Measurements from ENCODE around the gene OPRM1. TPM values are rescaled to one million over a fixed set of nuclear protein-coding genes. Genes with fewer than 3 reads are reported as not detected.

Gene OPRM1
- not detected for total RNA-seq

- Histone ChIP-seq H3K4me1 (ENCODE audit: insufficient read depth, low read length) (no peaks in the 10 kb centered on the region), H3K9me3 (ENCODE audit: low read depth, low read length) (no peaks in the 10 kb centered on the region), H3K27me3 (ENCODE audit: insufficient read depth, low read length) (peaks cover 7% of the 10 kb centered on the region), H3K4me3 (ENCODE audit: low read length) (no peak within 1 kb of the TSS)
Observed at GRCh38 chr6:154039231-154039842, at the start of gene OPRM1. TSS of gene OPRM1 (plus strand) at chr6:154039240. CDS start at chr6:154039545, 305 bp downstream.

GRCh38 chr6:153989989-153990388 lies 49.1 kb upstream of the OPRM1 start:
- Histone ChIP-seq H3K4me3 (ENCODE audit: low read length) (no peak overlapping the region), H3K9me3 (ENCODE audit: low read depth, low read length) (no peaks in the 10 kb centered on the region), H3K4me1 (ENCODE audit: insufficient read depth, low read length) (no peaks in the 10 kb centered on the region), H3K27me3 (ENCODE audit: insufficient read depth, low read length) (no peaks in the 10 kb centered on the region)

GRCh38 chr6:153994004-153994403 lies 45.0 kb upstream of the OPRM1 start:
- Histone ChIP-seq H3K9me3 (ENCODE audit: low read depth, low read length) (no peaks in the 10 kb centered on the region), H3K4me1 (ENCODE audit: insufficient read depth, low read length) (no peaks in the 10 kb centered on the region), H3K4me3 (ENCODE audit: low read length) (no peak overlapping the region), H3K27me3 (ENCODE audit: insufficient read depth, low read length) (no peaks in the 10 kb centered on the region)

GRCh38 chr6:153994811-153995210 lies 44.2 kb upstream of the OPRM1 start:
- no peaks in the 10 kb centered on the region for H3K27me3 ChIP-seq (ENCODE audit: insufficient read depth, low read length)
- no peak overlapping the region for H3K4me3 ChIP-seq (ENCODE audit: low read length)
- no peaks in the 10 kb centered on the region for H3K4me1 ChIP-seq (ENCODE audit: insufficient read depth, low read length)
- no peaks in the 10 kb centered on the region for H3K9me3 ChIP-seq (ENCODE audit: low read depth, low read length)

- no peak overlapping the region for H3K4me3 ChIP-seq (ENCODE audit: low read length)
- no peaks in the 10 kb centered on the region for H3K4me1 ChIP-seq (ENCODE audit: insufficient read depth, low read length)
Observed at GRCh38 chr6:153997221-153997620, 41.8 kb upstream of the OPRM1 start.

GRCh38 chr6:154001494-154002285 lies 37.4 kb upstream of the OPRM1 start:
- no peaks in the 10 kb centered on the region for H3K4me1 ChIP-seq (ENCODE audit: insufficient read depth, low read length)
- no peak overlapping the region for H3K4me3 ChIP-seq (ENCODE audit: low read length)
- no peaks in the 10 kb centered on the region for H3K9me3 ChIP-seq (ENCODE audit: low read depth, low read length)
- no peaks in the 10 kb centered on the region for H3K27me3 ChIP-seq (ENCODE audit: insufficient read depth, low read length)

More at GRCh38 chr6:153997221-153997620, 41.8 kb upstream of the OPRM1 start:
- Histone ChIP-seq H3K27me3 (ENCODE audit: insufficient read depth, low read length) (no peaks in the 10 kb centered on the region), H3K9me3 (ENCODE audit: low read depth, low read length) (no peaks in the 10 kb centered on the region)

GRCh38 chr6:154002894-154003293 lies 36.1 kb upstream of the OPRM1 start:
- H3K4me3 ChIP-seq (ENCODE audit: low read length): no peak overlapping the region
- H3K4me1 ChIP-seq (ENCODE audit: insufficient read depth, low read length): no peaks in the 10 kb centered on the region
- H3K27me3 ChIP-seq (ENCODE audit: insufficient read depth, low read length): no peaks in the 10 kb centered on the region
- no peaks in the 10 kb centered on the region for H3K9me3 ChIP-seq (ENCODE audit: low read depth, low read length)

- H3K27me3 ChIP-seq (ENCODE audit: insufficient read depth, low read length): no peaks in the 10 kb centered on the region
- no peaks in the 10 kb centered on the region for H3K9me3 ChIP-seq (ENCODE audit: low read depth, low read length)
- H3K4me3 ChIP-seq (ENCODE audit: low read length): no peak overlapping the region
- H3K4me1 ChIP-seq (ENCODE audit: insufficient read depth, low read length): no peaks in the 10 kb centered on the region
Observed at GRCh38 chr6:154010371-154010770, 28.7 kb upstream of the OPRM1 start.

- no peaks in the 10 kb centered on the region for H3K4me1 ChIP-seq (ENCODE audit: insufficient read depth, low read length)
Observed at GRCh38 chr6:154012852-154013251, 26.2 kb upstream of the OPRM1 start.

GRCh38 chr6:154017786-154018185 lies 21.3 kb upstream of the OPRM1 start:
- H3K4me3 ChIP-seq (ENCODE audit: low read length): no peak overlapping the region
- H3K27me3 ChIP-seq (ENCODE audit: insufficient read depth, low read length): no peaks in the 10 kb centered on the region
- H3K4me1 ChIP-seq (ENCODE audit: insufficient read depth, low read length): no peaks in the 10 kb centered on the region

More at GRCh38 chr6:154012852-154013251, 26.2 kb upstream of the OPRM1 start:
- H3K27me3 ChIP-seq (ENCODE audit: insufficient read depth, low read length): no peaks in the 10 kb centered on the region
- no peaks in the 10 kb centered on the region for H3K9me3 ChIP-seq (ENCODE audit: low read depth, low read length)
- no peak overlapping the region for H3K4me3 ChIP-seq (ENCODE audit: low read length)

GRCh38 chr6:154030646-154031045 lies 8.4 kb upstream of the OPRM1 start:
- no peaks in the 10 kb centered on the region for H3K9me3 ChIP-seq (ENCODE audit: low read depth, low read length)
- no peaks in the 10 kb centered on the region for H3K27me3 ChIP-seq (ENCODE audit: insufficient read depth, low read length)
- H3K4me1 ChIP-seq (ENCODE audit: insufficient read depth, low read length): no peaks in the 10 kb centered on the region
- H3K4me3 ChIP-seq (ENCODE audit: low read length): no peak overlapping the region

More at GRCh38 chr6:154017786-154018185, 21.3 kb upstream of the OPRM1 start:
- no peaks in the 10 kb centered on the region for H3K9me3 ChIP-seq (ENCODE audit: low read depth, low read length)

- Histone ChIP-seq H3K4me3 (ENCODE audit: low read length) (no peak overlapping the region), H3K9me3 (ENCODE audit: low read depth, low read length) (no peaks in the 10 kb centered on the region), H3K27me3 (ENCODE audit: insufficient read depth, low read length) (peaks cover 7% of the 10 kb centered on the region), H3K4me1 (ENCODE audit: insufficient read depth, low read length) (no peaks in the 10 kb centered on the region)
Observed at GRCh38 chr6:154041001-154041400, 2.0 kb downstream of the OPRM1 start.

- Histone ChIP-seq H3K4me1 (ENCODE audit: insufficient read depth, low read length) (no peaks in the 10 kb centered on the region), H3K4me3 (ENCODE audit: low read length) (no peak overlapping the region), H3K9me3 (ENCODE audit: low read depth, low read length) (no peaks in the 10 kb centered on the region), H3K27me3 (ENCODE audit: insufficient read depth, low read length) (no peaks in the 10 kb centered on the region)
Observed at GRCh38 chr6:154053141-154053540, 14.1 kb downstream of the OPRM1 start.

- Histone ChIP-seq H3K9me3 (ENCODE audit: low read depth, low read length) (no peaks in the 10 kb centered on the region), H3K4me1 (ENCODE audit: insufficient read depth, low read length) (no peaks in the 10 kb centered on the region), H3K4me3 (ENCODE audit: low read length) (no peak overlapping the region), H3K27me3 (ENCODE audit: insufficient read depth, low read length) (no peaks in the 10 kb centered on the region)
Observed at GRCh38 chr6:154056536-154056935, 17.5 kb downstream of the OPRM1 start.

- Histone ChIP-seq H3K4me1 (ENCODE audit: insufficient read depth, low read length) (no peaks in the 10 kb centered on the region), H3K4me3 (ENCODE audit: low read length) (no peak overlapping the region), H3K9me3 (ENCODE audit: low read depth, low read length) (no peaks in the 10 kb centered on the region), H3K27me3 (ENCODE audit: insufficient read depth, low read length) (no peaks in the 10 kb centered on the region)
Observed at GRCh38 chr6:154057098-154057497, 18.1 kb downstream of the OPRM1 start.

Measured in mononuclear cell (primary cell).